SJCRH30 (cell line): ENCODE measurements around the gene SELP. TPM values are rescaled to one million over a fixed set of nuclear protein-coding genes. Genes with fewer than 3 reads are reported as not detected.

Experiments used
- DNase-seq, 2 experiments: peaks; one replicate each; pipeline ENCODE4 v3.0.0-alpha.2; 2015 to 2020
- H3K27ac ChIP-seq: fragments of 250-450 bp; sonication (Bioruptor Pico); 2 replicates; pipeline ENCODE4 v1.5.1; 2020; ENCODE audit warnings: mild to moderate bottlenecking, moderate library complexity
- H3K27me3 ChIP-seq: fragments of 250-450 bp; sonication (Bioruptor Pico); 2 replicates; pipeline ENCODE4 v1.5.1; 2020; ENCODE audit warnings: mild to moderate bottlenecking, moderate library complexity
- H3K36me3 ChIP-seq: fragments of 250-450 bp; sonication (Bioruptor Pico); 2 replicates; pipeline ENCODE4 v1.5.1; 2020; ENCODE audit warnings: mild to moderate bottlenecking, moderate library complexity
- H3K4me1 ChIP-seq: fragments of 250-450 bp; sonication (Bioruptor Pico); 2 replicates; pipeline ENCODE4 v1.5.1; 2020; ENCODE audit warnings: mild to moderate bottlenecking, moderate library complexity
- H3K4me3 ChIP-seq: fragments of 250-450 bp; sonication (Bioruptor Pico); 2 replicates; pipeline ENCODE4 v1.5.1; 2020; ENCODE audit warnings: mild to moderate bottlenecking, moderate library complexity
- H3K9me3 ChIP-seq: fragments of 250-450 bp; sonication (Bioruptor Pico); replicated peaks from 2 replicates; pipeline ENCODE4 v1.5.1; 2020; ENCODE audit warnings: mild to moderate bottlenecking, moderate library complexity
- total RNA-seq: library from RNA; depleted of rRNA; stranded (reverse); fragments of >200 nt; shearing (Covaris generic); gene quantifications from 2 replicates; pipeline ENCODE4 v1.2.3, GENCODE V29; 2014

Gene SELP
- total RNA-seq, 1 experiment from 2014 or later = not detected

DNA sequence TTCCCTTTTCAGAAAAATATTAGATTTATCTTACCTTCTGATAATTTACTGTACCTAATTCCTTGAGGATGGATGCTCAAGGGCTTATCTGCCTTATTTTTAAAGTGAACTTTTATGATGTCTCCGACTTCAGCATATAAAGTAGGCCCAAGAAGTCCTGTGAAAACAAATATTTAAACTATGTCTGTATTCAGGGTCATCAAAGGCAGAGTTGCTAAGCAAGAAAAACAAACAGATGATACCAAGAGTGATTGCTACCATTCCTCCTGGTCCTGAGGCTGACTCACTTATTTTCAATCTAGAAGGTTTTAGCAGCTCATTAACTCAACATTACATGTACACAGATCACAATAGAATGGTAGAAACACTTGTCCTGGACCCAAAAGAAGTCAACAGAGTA is 57.7 kb downstream of the SELP start:
- Histone ChIP-seq H3K27me3 (no peaks in the 10 kb centered on the region), H3K36me3 (no peaks in the 10 kb centered on the region), H3K4me1 (no peaks in the 10 kb centered on the region), H3K9me3 (no peaks in the 10 kb centered on the region), H3K27ac (no peak overlapping the region), H3K4me3 (no peak overlapping the region)
- no peak for DNase-seq

- no peak for DNase-seq
- Histone ChIP-seq H3K27ac (no peak overlapping the region), H3K36me3 (no peaks in the 10 kb centered on the region), H3K9me3 (no peaks in the 10 kb centered on the region), H3K4me3 (no peak overlapping the region), H3K27me3 (no peaks in the 10 kb centered on the region), H3K4me1 (no peaks in the 10 kb centered on the region)
Observed at GRCh38 chr1:169571450-169571849, 58.5 kb downstream of the SELP start.

DNA sequence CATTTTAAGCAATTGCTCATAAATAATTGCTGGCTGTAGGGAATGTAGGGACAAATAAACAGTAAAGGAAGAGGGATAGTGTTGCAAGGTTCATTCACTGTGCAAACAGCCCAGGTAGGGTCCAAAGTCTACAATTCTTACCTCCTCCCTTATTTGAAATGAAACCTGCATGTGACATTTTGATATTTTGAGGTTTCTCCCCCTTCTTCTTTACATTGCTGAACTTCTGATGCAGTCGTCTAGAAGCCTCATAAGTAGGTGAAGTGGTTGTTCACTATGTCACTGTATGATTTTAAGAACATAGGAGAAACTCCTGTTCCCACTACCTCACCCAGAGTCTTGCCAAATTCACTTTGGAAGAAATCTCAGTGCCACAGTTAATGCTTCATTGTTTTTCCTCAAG is 59.8 kb downstream of the SELP start:
- H3K27ac ChIP-seq = no peak overlapping the region
- no peaks in the 10 kb centered on the region for H3K36me3 ChIP-seq
- DNase-seq = no peak
- no peaks in the 10 kb centered on the region for H3K4me1 ChIP-seq
- H3K9me3 ChIP-seq = no peaks in the 10 kb centered on the region
- no peak overlapping the region for H3K4me3 ChIP-seq
- no peaks in the 10 kb centered on the region for H3K27me3 ChIP-seq

DNA sequence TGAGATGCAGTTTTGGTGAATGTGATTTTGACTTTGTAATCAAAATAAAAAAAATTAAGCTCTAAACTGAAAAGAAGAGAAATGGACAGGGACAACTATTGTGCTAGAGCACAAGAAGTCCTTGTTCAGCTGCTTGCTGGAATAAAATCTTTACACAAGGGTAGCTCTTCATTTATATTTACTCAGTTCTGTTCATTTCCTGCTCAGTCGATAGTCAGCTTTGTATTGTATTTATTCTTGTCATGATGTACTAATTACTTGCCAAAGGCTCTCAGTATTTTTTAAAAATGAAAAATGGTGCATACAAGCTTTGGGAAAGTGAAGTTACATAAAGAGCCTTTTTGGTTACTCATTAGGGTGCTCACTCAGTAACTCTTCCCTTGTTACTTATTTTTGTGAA is 61.4 kb downstream of the SELP start:
- H3K27ac ChIP-seq = no peak overlapping the region
- no peaks in the 10 kb centered on the region for H3K36me3 ChIP-seq
- no peaks in the 10 kb centered on the region for H3K9me3 ChIP-seq
- H3K27me3 ChIP-seq = no peaks in the 10 kb centered on the region
- no peaks in the 10 kb centered on the region for H3K4me1 ChIP-seq
- H3K4me3 ChIP-seq = no peak overlapping the region
- no peak for DNase-seq

DNA sequence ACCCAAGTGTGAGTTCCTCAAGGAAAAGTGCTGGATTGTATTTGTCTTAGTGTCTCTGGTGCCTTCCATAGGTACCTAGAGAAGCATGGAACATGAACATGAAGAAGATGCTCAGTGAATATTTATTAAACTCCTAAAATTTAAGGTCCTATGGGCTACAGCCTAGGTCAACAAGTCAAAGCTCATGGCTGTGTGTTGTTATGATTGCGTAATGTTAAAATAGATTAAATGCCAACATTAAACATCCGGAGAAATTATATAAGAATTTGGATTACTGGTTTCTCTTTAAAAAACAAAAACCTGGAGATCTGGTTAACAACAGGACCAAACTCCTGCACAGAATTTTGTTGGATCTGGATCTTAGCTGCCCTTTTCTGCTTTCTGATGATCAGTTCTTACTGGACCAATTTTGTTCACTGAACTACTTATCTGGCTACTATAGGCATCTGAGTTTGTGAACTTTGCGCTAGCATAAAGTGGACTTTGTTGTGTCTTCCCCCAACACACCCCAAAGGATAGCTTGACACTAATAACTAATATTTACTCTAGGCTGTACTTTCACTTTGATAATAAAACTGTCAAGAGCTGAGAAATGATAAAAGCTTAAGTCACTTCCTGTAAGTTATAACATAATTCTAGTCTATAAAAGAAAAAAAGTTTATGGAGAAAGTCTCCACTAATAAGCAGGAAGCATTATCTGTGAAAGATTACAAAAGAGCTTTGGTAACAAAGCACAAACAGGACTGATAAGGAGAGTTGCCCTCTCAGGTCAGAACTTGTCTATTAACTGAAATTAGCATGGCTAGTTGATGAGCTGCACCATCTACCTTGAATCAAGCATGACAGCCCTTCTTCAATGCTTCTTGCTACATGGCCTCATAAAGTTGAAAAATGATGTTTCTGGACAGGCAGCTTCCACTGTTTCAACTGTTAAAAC is 64.3 kb downstream of the SELP start:
- no peaks in the 10 kb centered on the region for H3K4me1 ChIP-seq
- H3K4me3 ChIP-seq = no peak overlapping the region
- no peak for DNase-seq
- H3K36me3 ChIP-seq = no peaks in the 10 kb centered on the region
- H3K27me3 ChIP-seq = no peaks in the 10 kb centered on the region
- H3K9me3 ChIP-seq = no peaks in the 10 kb centered on the region; the same call in 1 of the 2 replicates
- H3K27ac ChIP-seq = no peak overlapping the region

- no peaks in the 10 kb centered on the region; the same call in 1 of the 2 replicates for H3K9me3 ChIP-seq
- DNase-seq = no peak
- H3K4me3 ChIP-seq = no peak overlapping the region
- no peaks in the 10 kb centered on the region for H3K4me1 ChIP-seq
- no peaks in the 10 kb centered on the region for H3K36me3 ChIP-seq
- H3K27me3 ChIP-seq = no peaks in the 10 kb centered on the region
- no peak overlapping the region for H3K27ac ChIP-seq
Observed at GRCh38 chr1:169563650-169564049, 66.3 kb downstream of the SELP start.

DNA sequence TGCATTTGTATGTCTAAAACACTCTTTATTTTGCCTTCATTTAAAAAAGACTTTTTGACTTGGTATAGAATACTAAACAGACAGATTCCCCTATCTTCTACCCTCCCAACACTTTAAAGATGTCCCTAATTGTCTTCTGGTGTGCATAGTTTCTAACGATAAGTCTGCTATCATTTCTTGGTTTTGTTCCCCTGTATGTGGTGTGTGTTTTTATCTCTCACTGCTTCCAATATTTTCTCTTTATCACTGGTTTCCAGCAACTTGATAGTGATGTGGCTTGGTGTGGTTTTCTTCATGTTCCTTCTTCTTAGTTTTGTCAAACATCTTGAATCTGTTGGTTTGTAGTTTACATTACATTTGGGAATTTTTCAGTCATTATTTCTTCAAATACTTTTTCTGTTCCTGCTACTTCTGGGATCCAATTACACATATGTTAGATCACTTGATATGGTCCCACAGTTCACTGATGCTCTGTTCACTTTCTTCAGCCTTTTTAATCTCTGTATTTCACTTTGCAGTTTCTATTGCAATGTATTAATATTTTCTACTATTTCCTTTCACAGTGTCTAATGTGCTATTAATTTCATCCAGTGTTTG is 66.8 kb downstream of the SELP start:
- no peak overlapping the region for H3K27ac ChIP-seq
- no peaks in the 10 kb centered on the region for H3K36me3 ChIP-seq
- DNase-seq = no peak
- H3K4me3 ChIP-seq = no peak overlapping the region
- no peaks in the 10 kb centered on the region for H3K27me3 ChIP-seq
- H3K4me1 ChIP-seq = no peaks in the 10 kb centered on the region
- no peaks in the 10 kb centered on the region; the same call in 1 of the 2 replicates for H3K9me3 ChIP-seq

- H3K27ac ChIP-seq = no peak overlapping the region
- no peak for DNase-seq
- no peaks in the 10 kb centered on the region for H3K36me3 ChIP-seq
- H3K9me3 ChIP-seq = no peaks in the 10 kb centered on the region; the same call in 1 of the 2 replicates
- H3K4me3 ChIP-seq = no peak overlapping the region
- H3K4me1 ChIP-seq = no peaks in the 10 kb centered on the region
- no peaks in the 10 kb centered on the region for H3K27me3 ChIP-seq
Observed at GRCh38 chr1:169561692-169562091, 68.2 kb downstream of the SELP start.

GRCh38 chr1:169557131-169557530 is 72.8 kb downstream of the SELP start:
- Histone ChIP-seq H3K27me3 (no peaks in the 10 kb centered on the region), H3K36me3 (no peaks in the 10 kb centered on the region), H3K9me3 (no peaks in the 10 kb centered on the region), H3K4me3 (no peak overlapping the region), H3K4me1 (no peaks in the 10 kb centered on the region), H3K27ac (no peak overlapping the region)
- no peak for DNase-seq

DNA sequence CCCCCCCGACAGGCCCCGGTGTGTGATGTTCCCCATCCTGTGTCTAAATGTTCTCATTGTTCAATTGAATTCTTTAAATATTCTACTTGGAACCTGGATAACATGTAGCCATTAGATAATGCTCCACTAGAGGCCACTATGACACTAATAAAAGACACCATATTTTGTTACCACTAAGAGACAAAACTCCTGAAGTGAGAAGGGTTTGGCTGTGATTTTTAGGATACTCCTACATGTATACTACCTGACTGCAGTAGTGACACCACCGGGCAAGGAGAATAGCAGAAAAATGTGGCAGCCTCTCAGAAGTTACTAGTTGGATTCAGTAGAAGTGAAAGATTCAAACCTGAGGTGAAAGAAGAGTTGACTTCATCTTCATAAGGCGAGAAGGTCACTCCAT is 79.6 kb downstream of the SELP start:
- Histone ChIP-seq H3K36me3 (no peaks in the 10 kb centered on the region), H3K9me3 (no peaks in the 10 kb centered on the region), H3K4me3 (no peak overlapping the region), H3K4me1 (peaks cover 3% of the 10 kb centered on the region; the same call in 1 of the 2 replicates), H3K27ac (no peak overlapping the region), H3K27me3 (no peaks in the 10 kb centered on the region)
- peak in 1 of 2 experiments; percentile 59 for DNase-seq

DNA sequence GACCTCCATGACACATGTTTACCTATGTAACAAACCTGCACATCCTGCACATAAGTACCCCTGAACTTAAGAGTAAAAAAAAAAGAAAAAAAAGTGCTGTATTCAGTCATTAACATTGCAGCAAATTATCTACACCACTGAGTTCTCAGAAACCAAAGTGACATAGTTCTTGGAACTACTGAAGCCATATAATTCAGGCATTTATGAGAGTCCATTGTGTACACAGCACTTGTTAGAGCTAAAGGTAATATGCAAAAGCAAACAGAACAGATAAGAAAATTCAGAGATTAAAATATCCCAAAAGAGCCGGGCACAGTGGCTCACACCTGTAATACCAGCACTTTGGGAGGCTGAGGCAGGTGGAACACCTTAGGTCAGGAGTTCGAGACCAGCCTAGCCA is 81.6 kb downstream of the SELP start:
- H3K36me3 ChIP-seq = no peaks in the 10 kb centered on the region
- H3K9me3 ChIP-seq = no peaks in the 10 kb centered on the region
- H3K27me3 ChIP-seq = no peaks in the 10 kb centered on the region
- no peak overlapping the region for H3K27ac ChIP-seq
- DNase-seq = no peak
- no peak overlapping the region for H3K4me3 ChIP-seq
- H3K4me1 ChIP-seq = peaks cover 3% of the 10 kb centered on the region; the same call in 1 of the 2 replicates

DNA sequence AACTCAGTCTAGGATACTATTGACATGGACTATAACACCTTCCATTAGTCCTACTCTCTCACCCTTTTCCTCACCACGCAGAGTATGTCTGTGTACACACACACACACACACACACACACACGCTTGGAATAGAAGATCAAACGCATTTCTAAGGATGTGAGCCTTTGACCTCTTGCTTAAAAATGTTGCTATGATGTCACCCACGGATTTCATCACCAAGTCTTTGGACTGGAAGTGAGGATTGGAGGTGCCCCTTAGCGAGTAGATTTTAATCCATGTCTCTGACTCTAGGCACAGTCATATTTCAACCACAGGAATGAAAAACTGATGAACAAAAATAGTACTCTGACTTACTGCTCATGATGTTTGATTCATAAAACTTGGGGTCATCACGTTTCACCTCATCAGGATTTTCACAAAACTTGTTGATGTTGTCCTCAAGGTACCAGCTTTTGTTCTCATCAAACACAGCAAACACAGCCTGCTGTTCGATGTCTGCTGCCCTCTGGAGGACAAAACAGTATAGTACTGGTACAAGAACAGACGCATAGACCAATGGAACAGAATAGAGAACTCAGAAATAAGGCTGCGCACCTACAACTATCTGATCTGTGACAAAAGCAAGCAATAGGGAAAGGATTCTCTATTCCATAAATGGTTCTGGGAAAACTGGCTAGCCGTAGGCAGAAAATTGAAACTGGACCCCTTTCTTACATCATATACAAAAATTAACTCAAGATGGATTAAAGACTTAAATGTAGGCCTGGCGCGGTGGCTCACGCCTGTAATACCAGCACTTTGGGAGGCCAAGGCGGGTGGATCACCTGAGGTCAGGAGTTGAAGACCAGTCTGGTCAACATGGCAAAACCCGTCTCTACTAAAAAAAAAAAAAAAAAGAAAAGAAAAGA is 83.6 kb downstream of the SELP start:
- Histone ChIP-seq H3K36me3 (no peaks in the 10 kb centered on the region), H3K9me3 (no peaks in the 10 kb centered on the region), H3K27me3 (no peaks in the 10 kb centered on the region), H3K27ac (no peak overlapping the region), H3K4me3 (no peak overlapping the region), H3K4me1 (peaks cover 3% of the 10 kb centered on the region; the same call in 1 of the 2 replicates)
- peak; percentile 61 to 83 for DNase-seq

GRCh38 chr1:169545472-169545871 is 84.5 kb downstream of the SELP start:
- peaks cover 3% of the 10 kb centered on the region; the same call in 1 of the 2 replicates for H3K4me1 ChIP-seq
- no peaks in the 10 kb centered on the region for H3K36me3 ChIP-seq
- H3K9me3 ChIP-seq = no peaks in the 10 kb centered on the region
- H3K27ac ChIP-seq = no peak overlapping the region
- H3K27me3 ChIP-seq = no peaks in the 10 kb centered on the region
- DNase-seq = no peak
- H3K4me3 ChIP-seq = no peak overlapping the region

- Histone ChIP-seq H3K27ac (peak overlapping the region; percentile 65), H3K36me3 (no peaks in the 10 kb centered on the region), H3K4me3 (no peak overlapping the region), H3K4me1 (peaks cover 19% of the 10 kb centered on the region), H3K9me3 (no peaks in the 10 kb centered on the region; the same call in 1 of the 2 replicates), H3K27me3 (no peaks in the 10 kb centered on the region)
- peak; percentile 63 to 74 for DNase-seq
Observed at GRCh38 chr1:169538998-169539871, 90.7 kb downstream of the SELP start.
